Transverse colon (tissue), 4 donors: Measurements from ENCODE around the gene ERG. TPM values are rescaled to one million over a fixed set of nuclear protein-coding genes. Genes with fewer than 3 reads are reported as not detected.

Experiments
- DNase-seq: peaks from one replicate; pipeline ENCODE4 v3.0.0-alpha.2; 2019
- H3K27ac ChIP-seq, 4 donors: fragments of 200-600 bp; sonication (generic); 2 replicates each; pipeline ENCODE4 v1.5.1; 2016 to 2018; ENCODE audit warnings: inconsistent platforms in 4 of 4
- H3K27me3 ChIP-seq: fragments of 200-600 bp; sonication (generic); 2 replicates; pipeline ENCODE4 v1.5.1; 2017; ENCODE audit warnings: inconsistent platforms
- H3K36me3 ChIP-seq, 4 donors: fragments of 200-600 bp; sonication (generic); 2 replicates each; pipeline ENCODE4 v1.5.1; 2017 to 2019; ENCODE audit warnings: inconsistent platforms in 4 of 4
- H3K4me1 ChIP-seq, 4 donors: fragments of 200-600 bp; sonication (generic); 2 replicates each; pipeline ENCODE4 v1.5.1; 2017 to 2020; ENCODE audit warnings: inconsistent platforms in 4 of 4
- H3K4me3 ChIP-seq, 4 donors: fragments of 200-600 bp; sonication (generic); 1 replicate in 1 of 4; 2 replicates in 3 of 4; pipeline versions ENCODE4 v1.5.1 to v1.6.1; 2017 to 2019; ENCODE audit warnings: inconsistent platforms in 4 of 4
- H3K9me3 ChIP-seq, 2 donors: fragments of 200-600 bp; sonication (generic); 2 replicates each; pipeline ENCODE4 v1.5.1; 2017 to 2019; ENCODE audit warnings: inconsistent platforms in 2 of 2
- EP300 ChIP-seq: sonication (generic); formaldehyde crosslinking; IDR thresholded peaks from one replicate; pipeline ENCODE4 v1.6.1; 2017; ENCODE audit warnings: antibody characterized with exemption, low read depth
- POLR2A ChIP-seq: fragments of 450-650 bp; IDR thresholded peaks from one replicate; pipeline ENCODE4 v1.6.1; 2016; ENCODE audit warnings: antibody characterized with exemption, mild to moderate bottlenecking, moderate library complexity
- POLR2AphosphoS5 ChIP-seq, 3 donors: sonication (generic); formaldehyde crosslinking; IDR thresholded peaks; one replicate each; pipeline ENCODE4 v1.6.1; 2016; ENCODE audit warnings: antibody characterized with exemption in 3 of 3
- WGBS, 2 donors: methylation state at CpG; one replicate each; pipeline ENCODE4 v1.1.5; 2018; ENCODE audit warnings: low coverage in 1 of 2; 5-methylcytosine and 5-hydroxymethylcytosine counted together
- in situ Hi-C, 4 donors: fragments of 200-750 bp; cut with MboI; loops; one replicate each; pipeline versions ENCODE4 v1.15.0 to v1.15.1; 2017; ENCODE audit warnings: low sequenced_read_pairs in 3 of 4, low pct_ligation_motif_present in 1 of 4, low pct_unique_long_range_greater_than_20kb in 1 of 4
- intact Hi-C: fragments of 100-400 bp; cut with DNase I; formaldehyde crosslinking; loops from one replicate; pipeline ENCODE4 v1.15.1; 2023; ENCODE audit warnings: low total_unique reads
- total RNA-seq, 4 donors: library from RNA; depleted of rRNA; stranded (reverse); fragments of >200 nt; gene quantifications; one replicate each; pipeline ENCODE4 v1.1.0, GENCODE V29; 2016
- TF ChIP-seq, protein P1 (sequence below), 5 experiments: fragments of 200-600 bp in 3 of 5; fragments of 450-650 bp in 2 of 5; sonication (generic) in 3 of 5; IDR thresholded peaks; 1 replicate in 2 of 5; 2 replicates in 3 of 5; pipeline ENCODE4 v1.5.1; 2016 to 2017; ENCODE audit warnings: antibody characterized with exemption in 5 of 5, inconsistent platforms in 3 of 5, mild to moderate bottlenecking in 2 of 5, moderate library complexity in 1 of 5

Gene ERG
- total RNA-seq, 4 donors from 2014 or later: 1.5 to 8.6 (median 3.7) TPM

DNA sequence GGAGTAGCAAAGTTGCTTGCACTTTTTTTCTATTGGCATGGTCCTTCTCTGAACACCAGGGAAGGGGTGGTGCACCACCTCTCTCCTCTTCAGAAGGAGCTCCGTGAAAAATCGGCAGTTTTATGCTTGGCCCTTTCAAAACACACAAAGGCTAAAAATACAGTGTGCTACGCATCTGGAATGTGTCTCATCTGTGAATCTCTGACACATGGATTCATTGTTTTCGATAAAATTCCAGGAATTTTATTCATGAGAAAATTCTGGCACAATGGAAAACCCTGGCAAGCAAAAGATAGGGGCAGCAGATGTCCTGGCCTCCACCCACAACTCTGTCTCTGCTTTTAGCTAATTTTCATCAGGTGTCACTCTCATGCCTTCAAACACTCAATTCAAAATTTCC is 42.9 kb downstream of the ERG start:
- Histone ChIP-seq H3K36me3 (no peaks in the 10 kb centered on the region), H3K9me3 (no peaks in the 10 kb centered on the region), H3K27ac (no peak overlapping the region), H3K4me3 (no peak overlapping the region), H3K4me1 (no peaks in the 10 kb centered on the region), H3K27me3 (no peaks in the 10 kb centered on the region)
- in situ Hi-C loops (no loop called here), intact Hi-C loops (no loop called here)
- WGBS, 2 donors: 59 to 76% methylated on average over 4 of the region's 4 CpGs
- no peak for DNase-seq
- no peak for TF ChIP-seq POLR2A
- no peak for TF ChIP-seq POLR2AphosphoS5 (IDR thresholded peaks at IDR 0.05)
- TF ChIP-seq EP300: no peak
- TF ChIP-seq, protein P1, sequence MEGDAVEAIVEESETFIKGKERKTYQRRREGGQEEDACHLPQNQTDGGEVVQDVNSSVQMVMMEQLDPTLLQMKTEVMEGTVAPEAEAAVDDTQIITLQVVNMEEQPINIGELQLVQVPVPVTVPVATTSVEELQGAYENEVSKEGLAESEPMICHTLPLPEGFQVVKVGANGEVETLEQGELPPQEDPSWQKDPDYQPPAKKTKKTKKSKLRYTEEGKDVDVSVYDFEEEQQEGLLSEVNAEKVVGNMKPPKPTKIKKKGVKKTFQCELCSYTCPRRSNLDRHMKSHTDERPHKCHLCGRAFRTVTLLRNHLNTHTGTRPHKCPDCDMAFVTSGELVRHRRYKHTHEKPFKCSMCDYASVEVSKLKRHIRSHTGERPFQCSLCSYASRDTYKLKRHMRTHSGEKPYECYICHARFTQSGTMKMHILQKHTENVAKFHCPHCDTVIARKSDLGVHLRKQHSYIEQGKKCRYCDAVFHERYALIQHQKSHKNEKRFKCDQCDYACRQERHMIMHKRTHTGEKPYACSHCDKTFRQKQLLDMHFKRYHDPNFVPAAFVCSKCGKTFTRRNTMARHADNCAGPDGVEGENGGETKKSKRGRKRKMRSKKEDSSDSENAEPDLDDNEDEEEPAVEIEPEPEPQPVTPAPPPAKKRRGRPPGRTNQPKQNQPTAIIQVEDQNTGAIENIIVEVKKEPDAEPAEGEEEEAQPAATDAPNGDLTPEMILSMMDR (IDR thresholded peaks at IDR 0.05): no peak

DNA sequence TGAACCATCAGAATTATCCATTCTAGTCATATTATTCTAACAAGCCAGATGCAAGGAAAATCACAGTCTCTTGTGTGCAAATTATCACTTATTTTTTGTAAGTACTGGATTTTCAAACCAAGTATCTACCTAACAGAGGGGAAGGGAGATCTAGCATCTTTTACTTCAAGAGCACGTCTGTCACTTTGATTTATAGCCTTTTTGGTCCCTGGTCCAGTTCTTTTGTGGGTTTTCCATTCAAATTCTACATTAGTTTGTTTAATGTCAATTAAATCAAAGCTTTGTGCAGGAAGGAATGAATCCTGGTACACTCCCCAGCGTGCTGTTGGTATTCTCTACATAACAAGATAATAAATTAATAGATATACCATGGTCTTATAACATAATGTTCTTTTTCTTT is 43.6 kb downstream of the ERG start:
- 55 to 69% methylated on average over 2 of the region's 2 CpGs for WGBS, 2 donors
- TF ChIP-seq EP300: no peak
- no peak for TF ChIP-seq POLR2A
- TF ChIP-seq, protein P1 (IDR thresholded peaks at IDR 0.05): no peak
- TF ChIP-seq POLR2AphosphoS5 (IDR thresholded peaks at IDR 0.05): no peak
- intact Hi-C loops: no loop called here
- H3K27me3 ChIP-seq: no peaks in the 10 kb centered on the region
- H3K9me3 ChIP-seq: no peaks in the 10 kb centered on the region
- no peak for DNase-seq
- H3K4me3 ChIP-seq: no peak overlapping the region
- in situ Hi-C loops: no loop called here
- H3K36me3 ChIP-seq: no peaks in the 10 kb centered on the region
- no peak overlapping the region for H3K27ac ChIP-seq
- H3K4me1 ChIP-seq: no peaks in the 10 kb centered on the region

DNA sequence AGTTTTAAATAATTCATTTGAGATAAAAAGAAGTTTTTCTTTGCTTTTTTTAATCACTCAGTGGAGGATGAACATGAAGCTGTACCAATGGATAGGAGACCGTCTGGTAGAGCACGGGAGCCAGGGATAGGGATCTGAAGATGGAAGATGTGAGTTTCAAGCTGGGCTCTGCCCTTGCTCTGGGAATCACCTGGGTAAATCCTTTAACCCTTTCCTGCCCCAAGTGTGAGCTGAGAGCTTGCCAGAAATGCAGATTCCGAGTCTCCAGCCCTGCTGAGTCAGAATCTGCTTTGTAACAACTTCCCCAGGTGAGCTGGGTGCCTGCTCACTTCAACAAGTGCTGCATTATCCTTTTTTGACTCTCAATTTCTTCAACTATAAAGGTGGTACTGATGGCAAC is 44.1 kb downstream of the ERG start:
- no peaks in the 10 kb centered on the region for H3K9me3 ChIP-seq
- H3K27ac ChIP-seq: no peak overlapping the region
- in situ Hi-C loops: no loop called here
- H3K36me3 ChIP-seq: no peaks in the 10 kb centered on the region
- no peak overlapping the region for H3K4me3 ChIP-seq
- H3K27me3 ChIP-seq: no peaks in the 10 kb centered on the region
- TF ChIP-seq POLR2AphosphoS5 (IDR thresholded peaks at IDR 0.05): no peak
- TF ChIP-seq EP300: no peak
- no peak for TF ChIP-seq POLR2A
- TF ChIP-seq, protein P1 (IDR thresholded peaks at IDR 0.05): no peak
- no peaks in the 10 kb centered on the region for H3K4me1 ChIP-seq
- no peak for DNase-seq
- intact Hi-C loops: no loop called here
- WGBS, 2 donors: 46 to 55% methylated on average over 3 of the region's 3 CpGs

DNA sequence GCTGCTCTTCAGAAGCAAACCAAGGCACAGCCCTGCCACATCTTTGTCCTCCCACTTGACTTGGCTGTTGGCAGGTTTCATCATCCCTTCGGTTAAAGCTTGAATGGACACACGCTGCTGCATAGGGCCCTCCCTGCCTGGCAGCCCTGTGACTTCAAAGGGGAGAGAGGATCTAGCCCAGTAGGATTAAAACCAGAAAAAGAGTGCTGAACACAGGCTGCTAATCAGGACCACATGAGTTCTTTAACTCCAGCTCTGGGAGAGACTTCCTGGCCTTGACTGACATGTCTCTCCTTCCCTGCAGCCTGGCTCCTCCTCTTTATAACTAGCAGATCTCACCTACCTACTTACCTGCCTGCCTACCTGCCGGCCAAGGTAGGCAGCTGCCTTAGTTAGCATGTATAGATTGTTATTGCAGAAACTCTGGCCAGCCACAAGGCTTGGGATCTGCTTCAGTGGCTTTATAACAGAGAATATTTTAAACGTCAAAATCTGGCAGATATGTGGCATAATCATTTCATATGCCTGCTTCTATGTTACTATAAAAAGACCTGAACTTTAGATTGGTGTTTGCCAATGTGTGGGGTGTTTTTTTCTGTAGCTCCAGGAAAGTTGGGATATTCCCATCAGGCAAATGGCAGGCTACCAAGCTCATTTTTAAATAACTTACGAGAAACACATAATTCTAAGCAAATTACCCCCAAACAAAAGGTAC is 49.4 kb downstream of the ERG start:
- intact Hi-C loops: no loop called here
- in situ Hi-C loops: no loop called here
- TF ChIP-seq, protein P1 (IDR thresholded peaks at IDR 0.05): no peak
- TF ChIP-seq POLR2A (no peak), EP300 (no peak), POLR2AphosphoS5 (IDR thresholded peaks at IDR 0.05) (no peak)
- Histone ChIP-seq H3K27me3 (no peaks in the 10 kb centered on the region), H3K27ac (no peak overlapping the region), H3K9me3 (no peaks in the 10 kb centered on the region), H3K4me3 (no peak overlapping the region), H3K36me3 (no peaks in the 10 kb centered on the region), H3K4me1 (no peaks in the 10 kb centered on the region)
- DNase-seq: no peak
- 45 to 67% methylated on average over 1 to 5 of the region's 5 CpGs for WGBS, 2 donors
